K562 (cell line): Measurements from ENCODE around the gene VSIG10L. TPM values are rescaled to one million over a fixed set of nuclear protein-coding genes. Genes with fewer than 3 reads are reported as not detected.

Experiments
- PHTF2 ChIP-seq: fragments of 250-450 bp; sonication (Bioruptor Pico); IDR thresholded peaks from 2 replicates; pipeline ENCODE4 v1.5.0; 2021; ENCODE audit warnings: mild to moderate bottlenecking
- SIRT6 ChIP-seq: IDR thresholded peaks from one replicate; pipeline ENCODE4 v1.6.1; 2012; ENCODE audit warnings: low read depth, mild to moderate bottlenecking, control low read depth, inconsistent platforms, low read length, moderate library complexity
- SUPT5H ChIP-seq: fragments of 450-650 bp; IDR thresholded peaks from 2 replicates; pipeline ENCODE4 v1.6.1; 2016
- TAF9B ChIP-seq: fragments of 450-650 bp; IDR thresholded peaks from 2 replicates; pipeline ENCODE4 v1.6.1; 2018; ENCODE audit warnings: mild to moderate bottlenecking; ENCODE audit not compliant: partially characterized antibody
- TCF7L2 ChIP-seq: fragments of 150-350 bp; IDR thresholded peaks from 2 replicates; pipeline ENCODE4 v1.6.1; 2016; ENCODE audit warnings: low read depth, mild to moderate bottlenecking, low read length, moderate library complexity
- YY1 ChIP-seq, 3 experiments: IDR thresholded peaks; 2 replicates each; pipeline ENCODE4 v1.6.1; 2011; ENCODE audit warnings: low read length in 2 of 3, mild to moderate bottlenecking in 2 of 3, moderate library complexity in 2 of 3, borderline replicate concordance in 1 of 3, control low read depth in 1 of 3, low read depth in 1 of 3; ENCODE audit not compliant: insufficient read depth in 3 of 3, insufficient replicate concordance in 2 of 3, control insufficient read depth in 1 of 3, insufficient read length in 1 of 3; ENCODE audit errors: extremely low read depth in 1 of 3
- ZNF253 ChIP-seq: fragments of 250-450 bp; sonication (Bioruptor Pico); conservative IDR thresholded peaks from 2 replicates; pipeline ENCODE4 v1.6.1; 2021; ENCODE audit warnings: mild to moderate bottlenecking
- ZNF431 ChIP-seq: sonication (generic); formaldehyde crosslinking; IDR thresholded peaks from 2 replicates; pipeline ENCODE4 v1.8.0; 2022; ENCODE audit warnings: mild to moderate bottlenecking, missing genetic modification reagents
- polyA plus RNA-seq, 8 experiments: library from polyadenylated mRNA; depleted of rRNA in 4 of 8; stranded (reverse) in 5 of 8; unstranded in 3 of 8; fragments of >200 nt; fragmentation: Nextera tagmentation in 2 of 8; fragmentation: Illumina TruSeq in 1 of 8; extraction: Ambion mirVana in 2 of 8; extraction: Trizol in 1 of 8; gene quantifications; 2 replicates each; pipeline versions ENCODE4 v1.2.1 to v1.2.3, GENCODE V29; 2011 to 2014; ENCODE audit warnings: inconsistent platforms in 1 of 8, missing spikeins in 1 of 8
- total RNA-seq, 7 experiments: library from RNA; depleted of rRNA in 6 of 7; stranded (reverse); fragments of >200 nt in 6 of 7; fragmentation: Illumina TruSeq in 2 of 7; extraction: Trizol in 2 of 7; gene quantifications; 2 replicates each; pipeline versions ENCODE4 v1.2.1 to v1.2.3, GENCODE V29; 2011 to 2021; ENCODE audit warnings: low replicate concordance in 1 of 7
- TF ChIP-seq, protein P1 (sequence below): sonication (generic); formaldehyde crosslinking; IDR thresholded peaks from 2 replicates; pipeline ENCODE4 v1.8.0; 2022; ENCODE audit warnings: mild to moderate bottlenecking, missing genetic modification reagents
- TF ChIP-seq, protein P2 (sequence below): sonication (generic); formaldehyde crosslinking; IDR thresholded peaks from 2 replicates; pipeline ENCODE4 v1.8.1; 2023; ENCODE audit warnings: mild to moderate bottlenecking, missing genetic modification reagents
- TF ChIP-seq, protein P3 (sequence below): fragments of 250-450 bp; sonication (Bioruptor Pico); IDR thresholded peaks from 2 replicates; pipeline ENCODE4 v1.4.0; 2020; ENCODE audit warnings: mild to moderate bottlenecking, moderate library complexity
- TF ChIP-seq, protein P4 (sequence below): fragments of 450-650 bp; IDR thresholded peaks from 2 replicates; pipeline ENCODE4 v1.7.1; 2018; ENCODE audit warnings: mild to moderate bottlenecking, low read depth; ENCODE audit not compliant: partially characterized antibody
- TF ChIP-seq, protein P5 (sequence below): fragments of 200-400 bp; formaldehyde crosslinking; IDR thresholded peaks from 2 replicates; pipeline ENCODE4 v1.6.1; 2017; ENCODE audit warnings: mild to moderate bottlenecking, low read depth, low read length, moderate library complexity

VSIG10L gene
- total and polyA plus RNA-seq, 9 of the 15 experiments (the other 6 are each of a cell fraction or from before 2014, with no cell fraction given), result 1.1 to 7.6 (median 2.2) TPM

DNA sequence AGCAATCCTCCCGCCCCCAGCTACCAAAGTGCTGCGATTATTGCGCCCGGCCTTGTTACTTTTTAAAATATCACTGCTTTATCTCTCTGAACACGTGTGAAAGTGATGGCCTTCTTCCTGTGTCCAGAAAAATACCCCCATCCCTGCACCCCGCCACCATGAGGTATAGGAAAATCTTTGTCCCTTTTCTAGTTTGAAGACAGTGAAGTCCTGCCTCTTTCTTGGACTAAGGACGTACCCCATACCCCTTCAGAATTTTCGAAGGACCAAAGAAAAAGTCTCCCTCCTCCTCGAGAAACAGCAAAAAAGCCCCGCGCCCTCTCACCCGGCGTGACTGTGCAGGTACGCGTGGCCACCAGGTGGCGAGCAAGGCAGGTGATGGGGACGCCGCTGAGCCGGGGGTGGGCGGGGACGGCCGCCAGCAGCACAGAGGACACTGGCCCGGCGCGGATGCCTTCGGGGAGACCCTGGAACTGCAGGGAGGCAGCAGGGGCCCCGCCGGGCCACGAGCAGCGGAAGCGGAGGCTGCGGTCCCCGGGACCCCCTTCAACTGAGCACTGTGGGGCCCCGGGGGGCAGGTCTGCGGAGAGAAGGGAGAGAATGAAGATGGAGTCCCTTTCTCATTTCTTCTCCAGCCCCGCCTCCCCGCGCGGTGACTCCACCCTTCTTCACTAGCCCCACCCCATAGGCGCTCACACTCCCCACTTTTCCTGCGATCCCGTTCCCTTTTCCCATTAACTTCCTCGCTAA, 3.2 kb downstream of the VSIG10L start (continued):
- TF ChIP-seq, protein P1, sequence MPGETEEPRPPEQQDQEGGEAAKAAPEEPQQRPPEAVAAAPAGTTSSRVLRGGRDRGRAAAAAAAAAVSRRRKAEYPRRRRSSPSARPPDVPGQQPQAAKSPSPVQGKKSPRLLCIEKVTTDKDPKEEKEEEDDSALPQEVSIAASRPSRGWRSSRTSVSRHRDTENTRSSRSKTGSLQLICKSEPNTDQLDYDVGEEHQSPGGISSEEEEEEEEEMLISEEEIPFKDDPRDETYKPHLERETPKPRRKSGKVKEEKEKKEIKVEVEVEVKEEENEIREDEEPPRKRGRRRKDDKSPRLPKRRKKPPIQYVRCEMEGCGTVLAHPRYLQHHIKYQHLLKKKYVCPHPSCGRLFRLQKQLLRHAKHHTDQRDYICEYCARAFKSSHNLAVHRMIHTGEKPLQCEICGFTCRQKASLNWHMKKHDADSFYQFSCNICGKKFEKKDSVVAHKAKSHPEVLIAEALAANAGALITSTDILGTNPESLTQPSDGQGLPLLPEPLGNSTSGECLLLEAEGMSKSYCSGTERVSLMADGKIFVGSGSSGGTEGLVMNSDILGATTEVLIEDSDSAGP (CRISPR knock-in tag), result no peak
- TF ChIP-seq TCF7L2 (no peak), SUPT5H (0 out of 2 replicates have a peak, but pooled peaks have one; percentile 14), YY1 (IDR thresholded peaks at IDR 0.05; ENCODE audit: borderline replicate concordance in 1 of 3, control insufficient read depth in 1 of 3, extremely low read depth in 1 of 3, insufficient read depth in 3 of 3, insufficient read length in 1 of 3, insufficient replicate concordance in 2 of 3, low read depth in 1 of 3, low read length in 2 of 3) (peak in 1 of 3 experiments; percentile 50), TAF9B (no peak), PHTF2 (CRISPR knock-in tag) (no peak), SIRT6 (no peak), ZNF253 (CRISPR knock-in tag) (no peak), ZNF431 (CRISPR knock-in tag) (peak; percentile 21; the same call in 1 of the 2 replicates)
- TF ChIP-seq, protein P2, sequence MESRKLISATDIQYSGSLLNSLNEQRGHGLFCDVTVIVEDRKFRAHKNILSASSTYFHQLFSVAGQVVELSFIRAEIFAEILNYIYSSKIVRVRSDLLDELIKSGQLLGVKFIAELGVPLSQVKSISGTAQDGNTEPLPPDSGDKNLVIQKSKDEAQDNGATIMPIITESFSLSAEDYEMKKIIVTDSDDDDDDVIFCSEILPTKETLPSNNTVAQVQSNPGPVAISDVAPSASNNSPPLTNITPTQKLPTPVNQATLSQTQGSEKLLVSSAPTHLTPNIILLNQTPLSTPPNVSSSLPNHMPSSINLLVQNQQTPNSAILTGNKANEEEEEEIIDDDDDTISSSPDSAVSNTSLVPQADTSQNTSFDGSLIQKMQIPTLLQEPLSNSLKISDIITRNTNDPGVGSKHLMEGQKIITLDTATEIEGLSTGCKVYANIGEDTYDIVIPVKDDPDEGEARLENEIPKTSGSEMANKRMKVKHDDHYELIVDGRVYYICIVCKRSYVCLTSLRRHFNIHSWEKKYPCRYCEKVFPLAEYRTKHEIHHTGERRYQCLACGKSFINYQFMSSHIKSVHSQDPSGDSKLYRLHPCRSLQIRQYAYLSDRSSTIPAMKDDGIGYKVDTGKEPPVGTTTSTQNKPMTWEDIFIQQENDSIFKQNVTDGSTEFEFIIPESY (CRISPR knock-in tag), result no peak
- TF ChIP-seq, protein P3, sequence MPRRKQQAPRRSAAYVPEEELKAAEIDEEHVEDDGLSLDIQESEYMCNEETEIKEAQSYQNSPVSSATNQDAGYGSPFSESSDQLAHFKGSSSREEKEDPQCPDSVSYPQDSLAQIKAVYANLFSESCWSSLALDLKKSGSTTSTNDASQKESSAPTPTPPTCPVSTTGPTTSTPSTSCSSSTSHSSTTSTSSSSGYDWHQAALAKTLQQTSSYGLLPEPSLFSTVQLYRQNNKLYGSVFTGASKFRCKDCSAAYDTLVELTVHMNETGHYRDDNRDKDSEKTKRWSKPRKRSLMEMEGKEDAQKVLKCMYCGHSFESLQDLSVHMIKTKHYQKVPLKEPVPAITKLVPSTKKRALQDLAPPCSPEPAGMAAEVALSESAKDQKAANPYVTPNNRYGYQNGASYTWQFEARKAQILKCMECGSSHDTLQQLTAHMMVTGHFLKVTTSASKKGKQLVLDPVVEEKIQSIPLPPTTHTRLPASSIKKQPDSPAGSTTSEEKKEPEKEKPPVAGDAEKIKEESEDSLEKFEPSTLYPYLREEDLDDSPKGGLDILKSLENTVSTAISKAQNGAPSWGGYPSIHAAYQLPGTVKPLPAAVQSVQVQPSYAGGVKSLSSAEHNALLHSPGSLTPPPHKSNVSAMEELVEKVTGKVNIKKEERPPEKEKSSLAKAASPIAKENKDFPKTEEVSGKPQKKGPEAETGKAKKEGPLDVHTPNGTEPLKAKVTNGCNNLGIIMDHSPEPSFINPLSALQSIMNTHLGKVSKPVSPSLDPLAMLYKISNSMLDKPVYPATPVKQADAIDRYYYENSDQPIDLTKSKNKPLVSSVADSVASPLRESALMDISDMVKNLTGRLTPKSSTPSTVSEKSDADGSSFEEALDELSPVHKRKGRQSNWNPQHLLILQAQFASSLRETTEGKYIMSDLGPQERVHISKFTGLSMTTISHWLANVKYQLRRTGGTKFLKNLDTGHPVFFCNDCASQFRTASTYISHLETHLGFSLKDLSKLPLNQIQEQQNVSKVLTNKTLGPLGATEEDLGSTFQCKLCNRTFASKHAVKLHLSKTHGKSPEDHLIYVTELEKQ (CRISPR knock-in tag), result no peak
- TF ChIP-seq, protein P4, sequence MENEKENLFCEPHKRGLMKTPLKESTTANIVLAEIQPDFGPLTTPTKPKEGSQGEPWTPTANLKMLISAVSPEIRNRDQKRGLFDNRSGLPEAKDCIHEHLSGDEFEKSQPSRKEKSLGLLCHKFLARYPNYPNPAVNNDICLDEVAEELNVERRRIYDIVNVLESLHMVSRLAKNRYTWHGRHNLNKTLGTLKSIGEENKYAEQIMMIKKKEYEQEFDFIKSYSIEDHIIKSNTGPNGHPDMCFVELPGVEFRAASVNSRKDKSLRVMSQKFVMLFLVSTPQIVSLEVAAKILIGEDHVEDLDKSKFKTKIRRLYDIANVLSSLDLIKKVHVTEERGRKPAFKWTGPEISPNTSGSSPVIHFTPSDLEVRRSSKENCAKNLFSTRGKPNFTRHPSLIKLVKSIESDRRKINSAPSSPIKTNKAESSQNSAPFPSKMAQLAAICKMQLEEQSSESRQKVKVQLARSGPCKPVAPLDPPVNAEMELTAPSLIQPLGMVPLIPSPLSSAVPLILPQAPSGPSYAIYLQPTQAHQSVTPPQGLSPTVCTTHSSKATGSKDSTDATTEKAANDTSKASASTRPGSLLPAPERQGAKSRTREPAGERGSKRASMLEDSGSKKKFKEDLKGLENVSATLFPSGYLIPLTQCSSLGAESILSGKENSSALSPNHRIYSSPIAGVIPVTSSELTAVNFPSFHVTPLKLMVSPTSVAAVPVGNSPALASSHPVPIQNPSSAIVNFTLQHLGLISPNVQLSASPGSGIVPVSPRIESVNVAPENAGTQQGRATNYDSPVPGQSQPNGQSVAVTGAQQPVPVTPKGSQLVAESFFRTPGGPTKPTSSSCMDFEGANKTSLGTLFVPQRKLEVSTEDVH, result peak; percentile 36
- TF ChIP-seq, protein P5, sequence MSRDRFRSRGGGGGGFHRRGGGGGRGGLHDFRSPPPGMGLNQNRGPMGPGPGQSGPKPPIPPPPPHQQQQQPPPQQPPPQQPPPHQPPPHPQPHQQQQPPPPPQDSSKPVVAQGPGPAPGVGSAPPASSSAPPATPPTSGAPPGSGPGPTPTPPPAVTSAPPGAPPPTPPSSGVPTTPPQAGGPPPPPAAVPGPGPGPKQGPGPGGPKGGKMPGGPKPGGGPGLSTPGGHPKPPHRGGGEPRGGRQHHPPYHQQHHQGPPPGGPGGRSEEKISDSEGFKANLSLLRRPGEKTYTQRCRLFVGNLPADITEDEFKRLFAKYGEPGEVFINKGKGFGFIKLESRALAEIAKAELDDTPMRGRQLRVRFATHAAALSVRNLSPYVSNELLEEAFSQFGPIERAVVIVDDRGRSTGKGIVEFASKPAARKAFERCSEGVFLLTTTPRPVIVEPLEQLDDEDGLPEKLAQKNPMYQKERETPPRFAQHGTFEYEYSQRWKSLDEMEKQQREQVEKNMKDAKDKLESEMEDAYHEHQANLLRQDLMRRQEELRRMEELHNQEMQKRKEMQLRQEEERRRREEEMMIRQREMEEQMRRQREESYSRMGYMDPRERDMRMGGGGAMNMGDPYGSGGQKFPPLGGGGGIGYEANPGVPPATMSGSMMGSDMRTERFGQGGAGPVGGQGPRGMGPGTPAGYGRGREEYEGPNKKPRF, result no peak
